K562 (cell line): ENCODE data around the gene PCNX4. TPM values are rescaled to one million over a fixed set of nuclear protein-coding genes. Genes with fewer than 3 reads are reported as not detected.

Experiments
- ATAC-seq: fragments of 200-7000 bp; cut with Tn5 transposase; 3 replicates; pipeline ENCODE4 v1.9.1; 2020; ENCODE audit warnings: moderate library complexity
- BruUV-seq: library from RNA; stranded (reverse); fragments of 400-500 nt; replicated peaks from 2 replicates; lab custom pipeline; 2021; lab: Mats Ljungman, UMichigan
- CTCF ChIA-PET: fragments of 300-600 bp; formaldehyde crosslinking; extraction: SDS; loops from one replicate; lab custom pipeline; 2021; ENCODE audit warnings: low intra/inter-chr PET ratio; lab: Yijun Ruan, JAX
- POLR2A ChIA-PET: fragments of 300-600, 350-650 bp; sonication (Branson Sonifier 250); formaldehyde crosslinking; extraction: SDS; loops from one replicate; lab custom pipeline; 2021; ENCODE audit warnings: antibody characterized with exemption, inconsistent platforms; lab: Yijun Ruan, JAX
- DNase-seq, 4 experiments: peaks; one replicate each; pipeline versions ENCODE4 v3.0.0 to v3.0.0-alpha.2; 2011 to 2018; ENCODE audit warnings: low spot score in 3 of 4, mixed read lengths in 3 of 4; ENCODE audit errors: extremely low read depth in 1 of 4
- FAIRE-seq: peaks from 2 replicates; lab custom pipeline; 2011; peaks lifted over from hg19 to GRCh38; lab: Jason Lieb, UNC
- H2AFZ ChIP-seq: 2 replicates; pipeline ENCODE4 v1.6.0; 2011; ENCODE audit warnings: low read depth, low read length, control low read depth, inconsistent platforms
- H3K27ac ChIP-seq: fragments of 200-600 bp; 3 replicates; pipeline ENCODE4 v1.8.0; 2011; ENCODE audit warnings: low read depth, mild to moderate bottlenecking, control low read depth, inconsistent platforms, low read length, moderate library complexity, mixed read lengths; ENCODE audit errors: extremely low read depth
- H3K27me3 ChIP-seq, 2 experiments: fragments of 300-600 bp in 1 of 2; 2 replicates in 1 of 2; 3 replicates in 1 of 2; pipeline versions ENCODE4 v1.6.0 to v1.8.0; 2011; ENCODE audit warnings: inconsistent platforms in 2 of 2, low read length in 2 of 2, mild to moderate bottlenecking in 1 of 2, mixed read lengths in 1 of 2, moderate library complexity in 1 of 2; ENCODE audit not compliant: control insufficient read depth in 2 of 2, insufficient read depth in 2 of 2
- H3K36me3 ChIP-seq: fragments of 300-600 bp; 3 replicates; pipeline ENCODE4 v1.8.0; 2011; ENCODE audit warnings: mild to moderate bottlenecking, low read length, inconsistent platforms; ENCODE audit not compliant: control insufficient read depth, insufficient read depth
- H3K4me1 ChIP-seq, 2 experiments: fragments of 200-600 bp in 1 of 2; replicated peaks in 1 of 2; 2 replicates in 1 of 2; 3 replicates in 1 of 2; pipeline versions ENCODE4 v1.5.1 to v1.8.0; 2011; ENCODE audit warnings: inconsistent platforms in 2 of 2, low read length in 2 of 2, mild to moderate bottlenecking in 1 of 2, mixed read lengths in 1 of 2, moderate library complexity in 1 of 2; ENCODE audit not compliant: control insufficient read depth in 2 of 2, insufficient read depth in 2 of 2
- H3K4me2 ChIP-seq: 2 replicates; pipeline ENCODE4 v1.6.1; 2011; ENCODE audit warnings: low read length, control low read depth, inconsistent platforms, mixed read lengths; ENCODE audit not compliant: insufficient read depth
- H3K4me3 ChIP-seq: fragments of 200-600 bp; sonication (generic), shearing (Covaris generic); 2 replicates; pipeline ENCODE4 v1.5.1; 2016; ENCODE audit warnings: control low read depth, inconsistent platforms
- H3K79me2 ChIP-seq: fragments of 200-600 bp; 3 replicates; pipeline ENCODE4 v1.8.0; 2011; ENCODE audit warnings: low read length, inconsistent platforms; ENCODE audit not compliant: control insufficient read depth, insufficient read depth
- H3K9ac ChIP-seq, 2 experiments: 2 replicates each; pipeline versions ENCODE4 v1.6.0 to v1.6.1; 2011; ENCODE audit warnings: low read depth in 2 of 2, low read length in 2 of 2, control low read depth in 1 of 2, inconsistent platforms in 1 of 2, mild to moderate bottlenecking in 1 of 2, mixed read lengths in 1 of 2; ENCODE audit not compliant: insufficient read depth in 1 of 2
- H3K9me1 ChIP-seq: one replicate; pipeline ENCODE4 v1.6.0; 2011; ENCODE audit warnings: inconsistent platforms, mild to moderate bottlenecking, low read length, moderate library complexity; ENCODE audit not compliant: control insufficient read depth, insufficient read depth
- H3K9me3 ChIP-seq: replicated peaks from 2 replicates; pipeline ENCODE4 v1.5.1; 2011; ENCODE audit warnings: low read depth, low read length, inconsistent platforms; ENCODE audit not compliant: control insufficient read depth, insufficient read depth
- H4K20me1 ChIP-seq: replicated peaks from 2 replicates; pipeline ENCODE4 v1.6.1; 2011; ENCODE audit warnings: low read length, inconsistent platforms, mixed read lengths; ENCODE audit not compliant: control insufficient read depth, insufficient read depth
- BRD9 ChIP-seq: fragments of 450-650 bp; IDR thresholded peaks from 2 replicates; pipeline ENCODE4 v1.6.1; 2018; ENCODE audit warnings: low read depth; ENCODE audit not compliant: partially characterized antibody
- BRF1 ChIP-seq: IDR thresholded peaks from 3 replicates; pipeline ENCODE4 v1.6.1; 2011; ENCODE audit warnings: borderline replicate concordance, mild to moderate bottlenecking; ENCODE audit not compliant: insufficient read length; ENCODE audit errors: extremely low read depth
- COPS2 ChIP-seq: fragments of 450-650 bp; conservative IDR thresholded peaks from 2 replicates; pipeline ENCODE4 v1.6.1; 2016; ENCODE audit warnings: mild to moderate bottlenecking, moderate library complexity
- E2F4 ChIP-seq: sonication (generic); formaldehyde crosslinking; IDR thresholded peaks from 2 replicates; pipeline ENCODE4 v1.8.0; 2022; ENCODE audit warnings: mild to moderate bottlenecking, low read depth, missing genetic modification reagents
- FOXA1 ChIP-seq: fragments of 450-650 bp; IDR thresholded peaks from 2 replicates; pipeline ENCODE4 v1.6.1; 2016; ENCODE audit warnings: mild to moderate bottlenecking, borderline replicate concordance
- HLTF ChIP-seq: fragments of 450-650 bp; IDR thresholded peaks from 2 replicates; pipeline ENCODE4 v1.6.1; 2016
- HNRNPK ChIP-seq: fragments of 200-400 bp; formaldehyde crosslinking; IDR thresholded peaks from one replicate; pipeline ENCODE4 v1.6.1; 2018; ENCODE audit warnings: mild to moderate bottlenecking, low read depth, low read length; ENCODE audit not compliant: poor library complexity, severe bottlenecking
- KAT2B ChIP-seq: IDR thresholded peaks from one replicate; pipeline ENCODE4 v1.6.1; 2012; ENCODE audit warnings: low read depth, mild to moderate bottlenecking, control low read depth, inconsistent platforms, low read length, moderate library complexity
- NEUROD1 ChIP-seq: fragments of 150-350 bp; IDR thresholded peaks from 2 replicates; pipeline ENCODE4 v1.6.1; 2014; ENCODE audit warnings: borderline replicate concordance, low read length, low read depth; ENCODE audit not compliant: partially characterized antibody
- NFIC ChIP-seq: fragments of 450-650 bp; IDR thresholded peaks from 2 replicates; pipeline ENCODE4 v1.6.1; 2017; ENCODE audit warnings: mild to moderate bottlenecking, inconsistent platforms
- PYGO2 ChIP-seq: fragments of 450-650 bp; IDR thresholded peaks from 2 replicates; pipeline ENCODE4 v1.6.1; 2016; ENCODE audit warnings: mild to moderate bottlenecking, missing genetic modification characterization, moderate library complexity, missing compliant biosample characterization
- SMARCA4 ChIP-seq: fragments of 450-650 bp; IDR thresholded peaks from 2 replicates; pipeline ENCODE4 v1.6.1; 2016
- TARDBP ChIP-seq: fragments of 450-650 bp; IDR thresholded peaks from 2 replicates; pipeline ENCODE4 v1.6.1; 2016
- TCF7 ChIP-seq: sonication (generic); IDR thresholded peaks from 2 replicates; pipeline ENCODE4 v1.6.1; 2016; ENCODE audit warnings: antibody characterized with exemption, borderline replicate concordance
- WHSC1 ChIP-seq: IDR thresholded peaks from one replicate; pipeline ENCODE4 v1.6.1; 2012; ENCODE audit warnings: low read length, control low read depth, inconsistent platforms
- ZNF282 ChIP-seq: sonication (generic); formaldehyde crosslinking; IDR thresholded peaks from 2 replicates; pipeline ENCODE4 v1.8.1; 2023; ENCODE audit warnings: missing genetic modification reagents
- WGBS: fragments of 100-300 bp; shearing (Covaris generic); methylation state at CpG from one replicate; pipeline ENCODE4 v1.1.6; 2016; ENCODE audit warnings: low coverage, mixed read lengths; ENCODE audit not compliant: insufficient coverage; ENCODE audit errors: missing lambda C conversion rate; 5-methylcytosine and 5-hydroxymethylcytosine counted together
- in situ Hi-C: fragments of 300-500 bp; cut with MboI; formaldehyde crosslinking; loops from 4 replicates; pipeline ENCODE4 v1.15.0; 2018; ENCODE audit warnings: inconsistent platforms, mixed read lengths
- intact Hi-C: fragments of 100-400 bp; cut with micrococcal nuclease; formaldehyde crosslinking; loops from 2 replicates; pipeline ENCODE4 v1.14.2; 2022
- polyA plus RNA-seq, 8 experiments: library from polyadenylated mRNA; depleted of rRNA in 4 of 8; stranded (reverse) in 5 of 8; unstranded in 3 of 8; fragments of >200 nt; fragmentation: Nextera tagmentation in 2 of 8; fragmentation: Illumina TruSeq in 1 of 8; extraction: Ambion mirVana in 2 of 8; extraction: Trizol in 1 of 8; gene quantifications; 2 replicates each; pipeline versions ENCODE4 v1.2.1 to v1.2.3, GENCODE V29; 2011 to 2014; ENCODE audit warnings: inconsistent platforms in 1 of 8, missing spikeins in 1 of 8
- total RNA-seq, 7 experiments: library from RNA; depleted of rRNA in 6 of 7; stranded (reverse); fragments of >200 nt in 6 of 7; fragmentation: Illumina TruSeq in 2 of 7; extraction: Trizol in 2 of 7; gene quantifications; 2 replicates each; pipeline versions ENCODE4 v1.2.1 to v1.2.3, GENCODE V29; 2011 to 2021; ENCODE audit warnings: low replicate concordance in 1 of 7

The PCNX4 gene
- total and polyA plus RNA-seq, 9 of the 15 experiments (the other 6 are each of a cell fraction or from before 2014, with no cell fraction given): 10.0 to 41.2 (median 22.4) TPM

- TF ChIP-seq NEUROD1 (no peak), SMARCA4 (no peak), TCF7 (no peak), BRD9 (no peak), HNRNPK (no peak), BRF1 (no peak), ZNF282 (CRISPR knock-in tag) (no peak), PYGO2 (tag) (no peak), COPS2 (no peak), FOXA1 (no peak), WHSC1 (no peak)
These were observed 20.0 kb downstream of the PCNX4 start (continued) for GRCh38 chr14:60111732-60112131.

GRCh38 chr14:60114881-60115280 lies 23.2 kb downstream of the PCNX4 start:
- ChIA-PET POLR2A (no interaction called here), CTCF (no interaction called here)
- Histone ChIP-seq H3K4me3 (no peak overlapping the region), H3K36me3 (peaks cover 44% of the 10 kb centered on the region), H3K4me2 (no peak overlapping the region), H3K27me3 (no peaks in the 10 kb centered on the region), H3K9me1 (no peaks in the 10 kb centered on the region), H2AFZ (no peak overlapping the region), H3K9me3 (no peaks in the 10 kb centered on the region), H3K27ac (no peak overlapping the region), H3K79me2 (no peaks in the 10 kb centered on the region; the same call in 2 of the 3 replicates), H4K20me1 (no peaks in the 10 kb centered on the region), H3K4me1 (no peaks in the 10 kb centered on the region), H3K9ac (no peak overlapping the region)
- DNase-seq: no peak
- intact Hi-C loops (no loop called here), in situ Hi-C loops (no loop called here)
- FAIRE-seq: no peak
- BruUV-seq: no TSS peak
- WGBS: 0% methylated on average over 1 of the region's 1 CpG
- TF ChIP-seq HLTF (no peak), TARDBP (no peak), E2F4 (CRISPR knock-in tag) (no peak), NFIC (no peak), KAT2B (no peak)
- no peak for ATAC-seq
